ENCODE data around the gene PTPN18. TPM values are rescaled to one million over a fixed set of nuclear protein-coding genes. Genes with fewer than 3 reads are reported as not detected.
"Not testable (repeated sequence)": the region's sequence is repeated elsewhere in the genome, so short reads cannot be mapped to it uniquely, and the experiment has no call there.

PTPN18 gene
- total RNA-seq, 1 donor from 2014 or later = 67.8 TPM

DNA sequence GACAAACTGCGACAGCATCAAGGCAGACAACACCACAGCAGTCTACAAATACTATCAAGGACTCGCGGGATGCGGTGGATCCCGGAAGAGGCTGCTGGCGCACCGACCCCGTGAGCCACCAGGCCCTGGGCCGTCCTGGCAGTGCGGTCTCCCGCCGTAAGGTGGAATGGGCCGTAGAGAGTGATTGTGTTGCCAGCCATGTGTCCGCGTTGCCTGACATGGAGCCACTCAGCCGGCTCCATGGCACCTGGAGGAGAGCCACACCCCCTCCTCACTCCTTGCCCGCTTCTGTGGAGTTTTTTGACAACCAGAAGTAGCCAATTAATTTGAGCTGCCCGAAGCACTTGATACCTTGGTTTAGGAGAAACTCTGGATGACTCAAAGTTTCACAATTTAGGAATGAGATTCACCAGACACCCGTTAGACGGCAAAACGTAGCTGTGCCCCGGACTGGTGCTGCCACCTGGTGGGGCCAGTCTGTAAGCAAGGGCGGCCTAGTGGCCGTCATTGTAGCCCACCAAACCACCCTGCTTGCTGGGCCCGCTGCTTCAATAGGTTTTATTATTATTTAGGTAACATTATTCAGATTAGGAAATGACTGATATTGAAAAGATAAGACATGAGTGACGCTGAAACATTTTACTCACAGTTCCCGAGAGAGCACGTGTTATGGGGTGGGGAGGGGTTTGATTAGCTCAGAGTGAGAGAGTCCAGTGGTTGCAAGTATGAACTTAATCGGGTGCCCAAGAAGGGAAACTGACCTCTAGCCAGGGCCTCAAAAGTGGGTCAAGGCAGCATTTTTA lies 23.4 kb upstream of the PTPN18 start:
- H3K9me3 ChIP-seq = no peaks in the 10 kb centered on the region
- H3K36me3 ChIP-seq = no peaks in the 10 kb centered on the region
- no peak overlapping the region for H3K4me3 ChIP-seq
- ATAC-seq (peak; percentile 89), DNase-seq (peak; percentile 86)
- H3K27me3 ChIP-seq = peaks cover 28% of the 10 kb centered on the region
- intact Hi-C loops (cut with DNase I) = no loop called here
- H3K4me1 ChIP-seq = peaks cover 4% of the 10 kb centered on the region
- TF ChIP-seq, protein P1, sequence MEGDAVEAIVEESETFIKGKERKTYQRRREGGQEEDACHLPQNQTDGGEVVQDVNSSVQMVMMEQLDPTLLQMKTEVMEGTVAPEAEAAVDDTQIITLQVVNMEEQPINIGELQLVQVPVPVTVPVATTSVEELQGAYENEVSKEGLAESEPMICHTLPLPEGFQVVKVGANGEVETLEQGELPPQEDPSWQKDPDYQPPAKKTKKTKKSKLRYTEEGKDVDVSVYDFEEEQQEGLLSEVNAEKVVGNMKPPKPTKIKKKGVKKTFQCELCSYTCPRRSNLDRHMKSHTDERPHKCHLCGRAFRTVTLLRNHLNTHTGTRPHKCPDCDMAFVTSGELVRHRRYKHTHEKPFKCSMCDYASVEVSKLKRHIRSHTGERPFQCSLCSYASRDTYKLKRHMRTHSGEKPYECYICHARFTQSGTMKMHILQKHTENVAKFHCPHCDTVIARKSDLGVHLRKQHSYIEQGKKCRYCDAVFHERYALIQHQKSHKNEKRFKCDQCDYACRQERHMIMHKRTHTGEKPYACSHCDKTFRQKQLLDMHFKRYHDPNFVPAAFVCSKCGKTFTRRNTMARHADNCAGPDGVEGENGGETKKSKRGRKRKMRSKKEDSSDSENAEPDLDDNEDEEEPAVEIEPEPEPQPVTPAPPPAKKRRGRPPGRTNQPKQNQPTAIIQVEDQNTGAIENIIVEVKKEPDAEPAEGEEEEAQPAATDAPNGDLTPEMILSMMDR (IDR thresholded peaks at IDR 0.05) = peak; percentile 91
- H3K27ac ChIP-seq = no peak overlapping the region

DNA sequence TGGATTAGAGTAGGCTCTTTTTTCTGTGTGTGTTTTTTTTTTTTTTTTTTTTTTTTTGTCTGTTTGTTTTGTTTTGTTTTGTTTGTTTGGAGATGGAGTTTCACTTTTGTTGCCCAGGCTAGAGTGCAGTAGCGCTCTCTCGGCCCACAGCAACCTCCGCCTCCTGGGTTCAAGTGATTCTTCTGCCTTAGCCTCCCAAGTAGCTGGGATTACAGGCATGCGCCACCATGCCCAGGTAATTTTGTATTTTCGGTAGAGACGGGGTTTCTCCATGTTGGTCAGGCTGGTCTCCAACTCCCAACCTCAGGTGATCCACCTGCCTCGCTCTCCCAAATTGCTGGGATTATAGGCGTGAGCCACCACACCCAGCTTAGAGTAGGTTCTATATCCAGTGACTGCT lies 22.6 kb upstream of the PTPN18 start:
- ATAC-seq; H3K4me1 ChIP-seq; intact Hi-C loops (cut with DNase I); H3K4me3 ChIP-seq; H3K9me3 ChIP-seq; H3K36me3 ChIP-seq; DNase-seq; H3K27ac ChIP-seq: not testable (repeated sequence)
- peaks cover 22% of the 10 kb centered on the region for H3K27me3 ChIP-seq

DNA sequence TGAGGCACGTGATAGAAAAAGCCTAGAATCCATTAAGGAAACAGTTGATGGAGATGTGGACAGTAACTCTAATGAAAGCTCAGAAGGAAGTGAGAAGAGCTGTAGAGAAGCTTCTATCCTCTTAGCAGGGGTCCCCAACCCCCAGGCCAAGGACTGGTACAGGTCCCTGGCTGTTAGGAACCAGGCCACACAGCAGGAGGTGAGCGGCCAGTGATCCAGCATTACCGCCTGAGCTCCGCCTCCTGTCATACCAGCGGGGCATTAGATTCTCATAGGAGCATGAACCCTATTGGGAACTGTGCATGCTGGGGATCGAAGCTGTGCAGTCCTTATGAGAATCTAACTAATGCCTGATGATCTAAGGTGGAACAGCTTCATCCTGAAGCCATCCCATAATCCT lies 21.8 kb upstream of the PTPN18 start:
- Histone ChIP-seq H3K27me3 (peaks cover 18% of the 10 kb centered on the region), H3K4me1 (peaks cover 4% of the 10 kb centered on the region), H3K36me3 (peaks cover 10% of the 10 kb centered on the region), H3K9me3 (no peaks in the 10 kb centered on the region), H3K4me3 (no peak overlapping the region), H3K27ac (no peak overlapping the region)
- DNase-seq (no peak), ATAC-seq (no peak)
- intact Hi-C loops (cut with DNase I) = no loop called here
- TF ChIP-seq, protein P1 (IDR thresholded peaks at IDR 0.05) = no peak

DNA sequence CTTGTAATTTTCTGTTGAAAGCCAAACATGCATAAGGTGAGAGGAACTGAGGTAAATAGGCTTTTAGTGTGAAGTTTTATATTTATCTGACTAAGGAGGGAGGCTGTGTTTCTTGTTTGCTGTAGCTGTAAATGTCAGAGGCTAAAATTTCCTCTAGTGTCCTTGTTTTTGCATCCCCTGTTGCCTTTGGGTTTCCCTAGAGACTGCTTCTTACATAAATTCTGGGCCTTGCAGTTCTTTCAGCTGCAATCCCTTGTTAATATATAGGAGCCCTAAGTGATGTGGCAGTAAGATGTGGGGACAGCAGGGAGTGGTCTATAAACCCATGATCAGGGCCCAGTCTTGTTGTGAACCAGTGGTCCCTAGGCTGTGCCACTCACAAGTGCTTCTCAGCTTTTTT lies 20.6 kb upstream of the PTPN18 start:
- Histone ChIP-seq H3K36me3 (peaks cover 16% of the 10 kb centered on the region), H3K9me3 (no peaks in the 10 kb centered on the region), H3K4me1 (peaks cover 4% of the 10 kb centered on the region), H3K27me3 (peaks cover 14% of the 10 kb centered on the region), H3K4me3 (no peak overlapping the region), H3K27ac (no peak overlapping the region)
- ATAC-seq (no peak), DNase-seq (no peak)
- TF ChIP-seq, protein P1 (IDR thresholded peaks at IDR 0.05) = no peak
- intact Hi-C loops (cut with DNase I) = no loop called here

DNA sequence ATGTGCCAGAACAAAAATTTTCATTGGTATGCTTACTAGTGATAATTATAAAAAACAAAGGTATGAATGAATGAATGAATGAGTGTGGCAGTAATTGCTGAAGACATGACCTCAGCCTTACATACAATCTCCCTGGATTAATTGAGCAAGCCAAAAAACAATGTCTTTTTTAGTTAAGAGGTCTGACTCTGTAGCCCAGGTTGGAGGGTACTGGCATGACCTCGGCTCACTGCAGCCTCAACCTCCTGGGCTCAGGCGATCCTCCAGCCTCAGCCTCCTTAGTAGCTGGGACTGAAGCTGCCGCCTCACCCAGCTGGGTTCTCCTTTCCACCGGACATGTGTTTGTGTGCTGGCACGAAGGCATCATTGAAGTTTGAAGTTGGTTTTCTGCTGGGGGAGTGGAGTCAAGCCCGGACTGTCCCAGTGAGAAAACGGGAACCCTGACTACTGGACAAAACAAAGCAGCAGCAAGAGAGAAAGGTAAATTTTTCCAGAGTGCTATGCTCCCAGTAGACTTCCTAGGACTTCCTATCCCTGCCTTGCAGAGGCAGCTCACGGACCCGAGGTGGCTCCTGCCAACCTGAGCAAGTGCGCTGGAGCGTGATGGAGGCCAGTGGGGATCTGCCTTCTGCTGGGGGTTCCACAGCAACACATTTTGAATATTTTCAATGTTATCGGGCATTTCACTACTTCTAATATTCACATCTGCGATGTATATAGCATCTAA lies 19.5 kb upstream of the PTPN18 start:
- no peak for DNase-seq
- intact Hi-C loops (cut with DNase I) = no loop called here
- TF ChIP-seq, protein P1 (IDR thresholded peaks at IDR 0.05) = no peak

More for the DNA sequence above, 19.5 kb upstream of the PTPN18 start:
- H3K4me3 ChIP-seq = no peak overlapping the region
- no peak overlapping the region for H3K27ac ChIP-seq
- H3K9me3 ChIP-seq = no peaks in the 10 kb centered on the region
- ATAC-seq = no peak
- H3K36me3 ChIP-seq = peaks cover 16% of the 10 kb centered on the region
- H3K4me1 ChIP-seq = peaks cover 4% of the 10 kb centered on the region
- peaks cover 10% of the 10 kb centered on the region for H3K27me3 ChIP-seq
